ENCODE measurements around the gene OR2T10. TPM values are rescaled to one million over a fixed set of nuclear protein-coding genes. Genes with fewer than 3 reads are reported as not detected.

OR2T10 gene
- total and polyA plus RNA-seq, 2 of the 4 experiments (the other 2 are of a cell fraction), result not detected

DNA sequence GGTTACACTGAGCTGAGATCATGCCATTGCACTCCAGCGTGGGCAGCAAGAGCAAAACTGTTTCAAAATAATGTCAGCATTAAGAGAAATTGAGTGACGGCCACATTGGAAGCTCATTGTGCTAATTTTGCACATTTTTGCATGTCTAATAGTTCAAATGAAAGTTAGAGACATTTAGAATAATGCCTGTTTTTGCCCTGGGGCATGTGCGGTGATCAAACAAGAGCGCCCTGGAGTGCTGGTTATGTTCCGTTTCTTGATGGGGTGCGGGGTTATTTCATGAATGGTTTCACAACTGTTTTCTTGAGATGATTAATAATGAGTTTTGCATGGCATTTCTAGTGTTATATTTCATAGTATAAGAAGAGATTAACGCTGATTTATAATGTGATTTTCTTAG is 24.3 kb upstream of the OR2T10 start:
- H3K18ac ChIP-seq (ENCODE audit: low read depth, low read length), result no peak overlapping the region
- no CpG with 5 or more reads among the region's 7 CpGs for WGBS, 2 experiments (ENCODE audit: extremely low coverage in 2 of 2, insufficient read length in 1 of 2)
- H3K27ac ChIP-seq (ENCODE audit: insufficient read depth, low read length), result no peak overlapping the region
- no peaks in the 10 kb centered on the region for H3K79me1 ChIP-seq (ENCODE audit: low read depth in 1 of 2, low read length in 2 of 2)
- CTCF ChIA-PET, result no interaction called here
- H3K23ac ChIP-seq (ENCODE audit: low read depth, low read length), result no peak overlapping the region
- H2BK20ac ChIP-seq (ENCODE audit: low read depth, low read length), result no peak overlapping the region
- no peak overlapping the region for H3K4me2 ChIP-seq (ENCODE audit: low read depth, low read length)
- no peak overlapping the region for H2BK5ac ChIP-seq (ENCODE audit: low read depth, low read length, poor library complexity, severe bottlenecking)
- ATAC-seq (ENCODE audit: low read depth) (no peak), DNase-seq (no peak)
- intact Hi-C loops (cut with micrococcal nuclease) (no loop called here), in situ Hi-C loops (cut with MboI; ENCODE audit: low sequenced_read_pairs) (no loop called here), dilution Hi-C loops (cut with HindIII; ENCODE audit: low sequenced_read_pairs, unreplicated experiment) (no loop called here)
- H4K8ac ChIP-seq (ENCODE audit: low read depth in 2 of 2, low read length in 2 of 2), result no peak overlapping the region
- no TSS peak for BruUV-seq (replicated peaks)
- H2BK120ac ChIP-seq (ENCODE audit: low read depth, low read length), result no peak overlapping the region
- no peaks in the 10 kb centered on the region for H3K4me1 ChIP-seq (ENCODE audit: control insufficient read depth, insufficient read depth, low read length)
- POLR2A ChIA-PET (ENCODE audit: unreplicated experiment), result no interaction called here
- H3K27me3 ChIP-seq (ENCODE audit: control insufficient read depth, insufficient read depth, low read length), result no peaks in the 10 kb centered on the region
- H4K20me1 ChIP-seq (ENCODE audit: insufficient read depth, low read length), result no peaks in the 10 kb centered on the region
- no peak overlapping the region for H2AK5ac ChIP-seq (ENCODE audit: low read depth, low read length)
- no peak overlapping the region for H2AK9ac ChIP-seq (replicated peaks; ENCODE audit: low read depth, low read length, poor library complexity)
- H3K9me3 ChIP-seq (ENCODE audit: control insufficient read depth, insufficient read depth, low read length), result no peaks in the 10 kb centered on the region
- no peak overlapping the region for H3K14ac ChIP-seq (replicated peaks; ENCODE audit: low read depth, low read length)
- H2BK15ac ChIP-seq (ENCODE audit: low read depth, low read length), result no peak overlapping the region
- H3K4me3 ChIP-seq (ENCODE audit: insufficient read depth, low read depth, low read length), result no peak overlapping the region
- no peak overlapping the region for H4K91ac ChIP-seq (ENCODE audit: insufficient read depth, low read depth, low read length)
- no peak overlapping the region for H2AFZ ChIP-seq (replicated peaks; ENCODE audit: low read length, poor library complexity)
- H3K36me3 ChIP-seq (ENCODE audit: control insufficient read depth, insufficient read depth, low read length), result no peaks in the 10 kb centered on the region
- no peak overlapping the region for H3K4ac ChIP-seq (ENCODE audit: low read depth, low read length)
- H4K5ac ChIP-seq (ENCODE audit: low read depth, low read length), result no peak overlapping the region
- no peak overlapping the region for H3K56ac ChIP-seq (ENCODE audit: extremely low read depth, insufficient read depth, low read length)
- H3K9ac ChIP-seq (ENCODE audit: low read depth, low read length), result no peak overlapping the region
- H3K9me1 ChIP-seq (ENCODE audit: insufficient read depth, low read length), result no peaks in the 10 kb centered on the region
- TF ChIP-seq NFE2L2 (IDR thresholded peaks at IDR 0.05; ENCODE audit: low read depth, low read length) (no peak), SMC3 (IDR thresholded peaks at IDR 0.05; ENCODE audit: low read depth, low read length) (no peak), RAD21 (IDR thresholded peaks at IDR 0.05; ENCODE audit: low read length) (no peak)
- TF ChIP-seq, protein P1, sequence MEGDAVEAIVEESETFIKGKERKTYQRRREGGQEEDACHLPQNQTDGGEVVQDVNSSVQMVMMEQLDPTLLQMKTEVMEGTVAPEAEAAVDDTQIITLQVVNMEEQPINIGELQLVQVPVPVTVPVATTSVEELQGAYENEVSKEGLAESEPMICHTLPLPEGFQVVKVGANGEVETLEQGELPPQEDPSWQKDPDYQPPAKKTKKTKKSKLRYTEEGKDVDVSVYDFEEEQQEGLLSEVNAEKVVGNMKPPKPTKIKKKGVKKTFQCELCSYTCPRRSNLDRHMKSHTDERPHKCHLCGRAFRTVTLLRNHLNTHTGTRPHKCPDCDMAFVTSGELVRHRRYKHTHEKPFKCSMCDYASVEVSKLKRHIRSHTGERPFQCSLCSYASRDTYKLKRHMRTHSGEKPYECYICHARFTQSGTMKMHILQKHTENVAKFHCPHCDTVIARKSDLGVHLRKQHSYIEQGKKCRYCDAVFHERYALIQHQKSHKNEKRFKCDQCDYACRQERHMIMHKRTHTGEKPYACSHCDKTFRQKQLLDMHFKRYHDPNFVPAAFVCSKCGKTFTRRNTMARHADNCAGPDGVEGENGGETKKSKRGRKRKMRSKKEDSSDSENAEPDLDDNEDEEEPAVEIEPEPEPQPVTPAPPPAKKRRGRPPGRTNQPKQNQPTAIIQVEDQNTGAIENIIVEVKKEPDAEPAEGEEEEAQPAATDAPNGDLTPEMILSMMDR (conservative IDR thresholded peaks at IDR 0.05; ENCODE audit: low read depth, low read length), result no peak

All from IMR-90 (cell line).